Measurements from ENCODE around the gene TAS2R7.
"Not testable (repeated sequence)": the region's sequence is repeated elsewhere in the genome, so short reads cannot be mapped to it uniquely, and the experiment has no call there.

Gene TAS2R7, protein sequence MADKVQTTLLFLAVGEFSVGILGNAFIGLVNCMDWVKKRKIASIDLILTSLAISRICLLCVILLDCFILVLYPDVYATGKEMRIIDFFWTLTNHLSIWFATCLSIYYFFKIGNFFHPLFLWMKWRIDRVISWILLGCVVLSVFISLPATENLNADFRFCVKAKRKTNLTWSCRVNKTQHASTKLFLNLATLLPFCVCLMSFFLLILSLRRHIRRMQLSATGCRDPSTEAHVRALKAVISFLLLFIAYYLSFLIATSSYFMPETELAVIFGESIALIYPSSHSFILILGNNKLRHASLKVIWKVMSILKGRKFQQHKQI

DNA sequence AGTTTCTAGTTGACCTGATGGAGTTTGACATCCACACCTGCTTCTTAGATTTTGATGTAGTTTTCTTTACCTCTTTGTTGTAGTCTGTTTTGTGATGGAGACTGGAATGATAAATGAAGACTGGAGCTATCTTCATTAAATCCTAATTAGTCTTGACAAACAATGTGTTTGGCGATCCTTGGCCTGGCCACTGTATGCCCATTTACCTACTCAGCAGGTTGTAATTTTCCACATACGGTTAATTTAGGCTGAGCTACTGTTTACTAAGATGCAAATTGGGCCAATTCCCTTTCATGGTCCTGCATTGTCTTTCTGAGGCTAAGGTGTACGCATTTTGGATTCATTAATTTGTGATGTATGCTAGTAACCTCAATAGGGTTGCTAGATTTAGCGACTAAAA is at the start of gene TAS2R7:
TAS2R7 (minus strand) TSS at position 41 of the 400 bp plus-strand sequence. CDS start 57 bp downstream, outside the sequence.
- DNase-seq = no peak

DNA sequence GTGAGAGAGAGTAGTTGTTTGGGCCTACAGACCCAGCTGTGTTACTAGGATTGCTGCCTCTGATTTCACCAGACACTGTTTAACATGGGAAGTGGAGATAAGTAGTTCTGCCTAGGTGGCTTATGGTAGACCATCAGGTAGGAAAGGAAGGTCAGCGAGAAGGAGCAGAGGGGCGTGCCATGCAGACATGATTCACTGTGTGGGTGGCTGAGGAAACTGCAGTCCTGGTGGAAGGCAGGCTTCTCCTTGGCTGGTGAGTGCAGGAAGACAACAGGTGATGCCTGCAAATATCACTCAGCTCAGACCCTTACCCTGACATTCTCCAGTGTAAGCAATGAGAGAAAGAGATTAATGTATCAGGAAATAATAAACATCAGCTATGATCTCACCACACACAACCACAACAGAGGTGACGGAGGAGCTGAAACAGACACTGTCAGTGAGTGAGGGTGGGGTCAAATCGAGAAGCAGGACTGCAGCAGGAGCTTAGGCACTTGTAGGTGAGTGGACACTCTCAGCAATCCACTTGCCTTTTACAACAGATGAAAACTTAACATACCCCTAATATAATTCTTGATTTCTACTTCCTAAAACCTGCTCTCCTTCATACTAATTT is 48.9 kb upstream of the TAS2R7 start:
- no peak for DNase-seq

DNA sequence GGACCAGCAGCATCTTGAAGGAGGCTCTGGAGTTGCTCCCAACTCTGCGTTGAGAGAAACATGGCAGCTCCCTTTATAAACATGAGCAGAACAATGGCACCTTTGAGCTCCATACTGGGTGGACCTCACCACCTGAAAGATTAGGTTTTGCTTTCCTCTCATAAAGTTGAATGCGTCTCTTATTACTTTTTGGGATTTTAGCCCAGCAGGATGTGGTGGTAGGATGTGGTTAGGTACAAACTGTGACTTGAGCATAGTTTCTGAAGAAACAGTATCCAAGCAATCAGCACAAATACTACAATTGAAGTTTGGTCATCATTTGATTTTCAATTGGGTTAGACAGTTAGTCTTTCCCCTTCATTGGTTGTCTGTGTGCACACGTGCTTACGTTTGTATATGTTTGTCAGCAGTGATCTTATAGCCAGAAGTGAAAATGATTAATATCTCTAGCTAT is 47.0 kb upstream of the TAS2R7 start, which contains the start of gene PRR4:
PRR4 (minus strand) TSS at position 51 of the 454 bp plus-strand sequence; CDS start at position 13, 38 bp downstream.
- DNase-seq = no peak

DNA sequence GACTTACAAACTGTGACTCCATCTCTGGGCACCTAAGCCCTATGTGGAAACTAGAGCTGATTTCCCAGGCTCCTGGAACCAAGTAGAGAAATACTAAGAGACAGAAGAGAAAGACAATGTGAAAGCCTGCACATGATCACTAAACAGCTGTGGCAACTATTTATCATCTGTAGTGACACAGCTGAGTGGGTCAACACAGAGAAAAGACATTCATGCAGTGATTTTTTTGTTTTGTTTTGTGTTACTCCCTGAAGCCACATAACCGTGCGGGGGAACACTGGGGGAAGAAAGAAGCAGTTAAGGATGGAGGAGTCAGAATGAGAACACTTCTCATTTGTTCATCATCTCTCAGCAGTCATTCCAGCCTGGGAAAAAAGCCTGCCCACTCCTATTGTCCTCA is 45.3 kb upstream of the TAS2R7 start:
- DNase-seq = no peak

DNA sequence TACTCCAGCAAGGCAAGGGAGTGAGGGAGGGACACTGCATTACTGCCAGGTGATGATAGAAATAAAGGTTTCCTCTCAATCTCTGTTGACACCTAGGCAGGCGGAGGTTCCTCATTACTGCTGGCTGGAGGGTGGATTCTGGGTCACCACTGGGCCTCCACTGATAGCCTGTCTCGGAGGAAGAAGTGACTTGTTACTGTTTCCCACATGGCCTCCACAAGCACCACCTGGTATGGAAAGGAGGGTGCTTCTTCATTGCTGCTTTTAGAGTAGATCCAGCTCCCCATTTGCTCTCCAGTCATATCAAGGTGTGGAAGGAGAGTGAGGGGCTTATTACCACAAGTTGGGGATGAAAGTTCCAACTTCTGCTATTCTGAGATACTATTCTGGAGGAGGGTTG is 40.4 kb upstream of the TAS2R7 start:
- no peak for DNase-seq

DNA sequence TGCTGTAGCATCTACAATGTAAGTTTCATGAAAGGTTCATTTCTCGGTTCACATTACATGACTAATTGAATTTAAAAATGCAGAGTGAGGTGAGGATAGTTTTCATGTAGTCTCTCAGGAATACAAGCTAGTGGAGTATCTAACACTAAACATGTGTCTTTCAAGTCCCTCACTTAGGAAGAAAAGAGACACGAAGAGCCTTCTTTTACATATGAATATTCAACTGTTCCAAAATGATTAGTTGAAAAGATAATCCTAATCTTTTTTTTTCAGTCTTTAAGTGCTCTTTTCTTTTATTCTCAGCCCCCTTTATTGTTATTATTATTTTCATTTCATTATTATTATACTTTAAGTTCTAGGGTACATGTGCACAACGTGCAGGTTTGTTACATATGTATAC is 36.0 kb upstream of the TAS2R7 start:
- DNase-seq = no peak

DNA sequence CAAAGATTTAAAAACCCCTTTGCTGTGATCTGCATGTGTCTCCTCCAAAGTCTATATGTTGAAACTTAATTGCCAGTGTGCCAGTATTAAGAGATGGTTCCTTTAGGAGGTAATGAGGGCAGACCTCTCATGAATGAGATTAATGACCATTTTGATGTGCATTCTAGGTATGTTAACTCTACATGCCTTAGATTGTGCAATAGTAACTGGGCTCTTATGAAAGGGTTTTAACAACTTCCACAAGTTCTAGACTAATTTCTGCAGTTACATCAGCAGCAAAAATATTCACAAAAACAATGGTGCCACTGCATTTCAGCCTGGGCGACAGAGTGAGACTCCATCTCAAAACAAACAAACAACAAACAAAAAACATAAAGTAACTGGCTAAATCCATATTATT is 27.6 kb upstream of the TAS2R7 start:
- DNase-seq = peak; percentile 39

DNA sequence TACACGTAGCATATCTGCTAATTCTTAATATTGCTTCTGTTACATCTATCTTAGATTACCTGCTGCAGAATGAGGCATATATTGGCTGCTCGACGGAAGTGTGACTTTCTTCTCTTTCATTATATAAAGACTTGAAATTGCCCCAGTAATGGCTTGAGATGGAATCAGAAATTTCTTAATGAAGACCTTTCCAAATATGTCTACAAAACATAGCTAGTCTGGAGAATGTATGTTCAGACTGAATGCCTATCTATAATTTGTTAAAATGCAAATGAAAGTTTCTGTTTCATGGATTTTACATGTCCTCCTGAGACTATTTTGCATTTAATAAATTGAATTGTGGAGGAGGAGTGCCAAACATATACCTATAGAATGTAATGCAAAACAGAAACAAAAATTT is 23.8 kb upstream of the TAS2R7 start, which contains the start of gene TAS2R10:
TAS2R10 (minus strand) TSS at position 101 of the 400 bp plus-strand sequence; CDS start at position 12, 89 bp downstream.
- no peak for DNase-seq

DNA sequence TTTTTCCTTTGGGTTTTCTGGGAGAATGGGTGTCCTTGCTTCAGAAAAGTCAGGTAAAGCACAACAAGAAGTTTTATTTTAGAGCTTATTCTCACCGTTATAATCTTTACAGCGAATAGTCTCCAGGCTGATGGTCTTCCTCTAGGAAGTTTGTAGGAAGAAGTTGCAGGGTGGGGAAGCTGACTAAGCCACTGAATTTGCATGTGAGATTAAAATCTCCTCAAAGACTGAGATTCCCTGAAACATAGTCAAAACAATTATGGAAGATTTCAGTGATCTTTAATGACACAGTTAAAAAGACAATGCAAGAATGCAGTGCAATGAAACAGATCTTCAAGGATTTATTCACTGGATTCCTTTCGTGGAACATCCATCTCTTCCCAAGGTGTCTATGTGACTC is 22.5 kb upstream of the TAS2R7 start:
- DNase-seq = no peak

DNA sequence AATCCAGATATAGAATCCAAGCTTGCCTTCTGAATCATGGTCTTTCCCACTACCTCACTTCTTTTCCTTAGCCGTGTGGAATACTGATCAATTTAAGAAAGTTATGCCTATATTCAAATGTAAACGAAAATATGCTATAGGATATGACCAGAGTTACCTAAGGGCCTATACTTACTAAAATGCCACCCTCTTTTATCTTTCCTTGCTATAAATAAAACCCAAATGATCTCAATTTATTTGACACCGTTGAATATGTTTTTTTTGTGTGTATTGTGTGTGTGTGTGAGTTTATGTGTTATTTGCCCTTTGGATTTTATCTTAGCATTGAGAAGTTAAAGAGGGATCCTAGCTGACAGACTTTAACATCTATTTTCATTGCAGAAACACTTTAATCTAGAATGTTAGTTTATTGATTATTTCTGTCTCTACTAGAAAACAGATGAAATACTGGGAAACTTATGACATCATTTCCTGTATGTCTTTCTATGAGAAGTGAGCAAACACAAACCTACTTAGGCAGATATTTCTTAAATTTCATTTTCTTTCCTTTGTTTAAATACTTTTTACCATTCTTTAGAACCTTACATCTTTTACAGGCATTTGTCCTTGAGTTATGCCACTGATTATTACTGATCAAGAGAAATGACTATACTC is 9.6 kb upstream of the TAS2R7 start:
- DNase-seq = no peak

DNA sequence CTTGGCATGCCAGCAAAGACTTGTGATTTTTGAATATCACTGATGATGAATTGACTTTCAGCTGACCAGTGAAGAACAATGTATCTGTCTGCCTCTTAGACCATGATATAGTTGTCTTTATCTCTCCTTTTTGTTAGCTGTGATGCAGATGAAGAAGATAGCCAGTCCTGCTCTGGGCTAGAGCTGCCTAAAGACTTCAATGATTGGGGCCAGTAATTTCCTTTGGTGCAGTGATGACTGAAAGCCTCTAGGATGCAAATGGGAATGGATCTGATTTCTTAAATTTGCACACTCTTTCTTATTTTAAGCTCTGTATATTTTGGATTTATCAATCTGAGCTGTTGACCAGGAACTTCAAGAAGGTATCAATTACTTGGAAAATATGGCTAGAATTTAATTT is 7.6 kb upstream of the TAS2R7 start, which contains the start of gene TAS2R9:
TAS2R9 (minus strand) TSS at position 101 of the 400 bp plus-strand sequence; CDS start at position 8, 93 bp downstream.
- DNase-seq = no peak

DNA sequence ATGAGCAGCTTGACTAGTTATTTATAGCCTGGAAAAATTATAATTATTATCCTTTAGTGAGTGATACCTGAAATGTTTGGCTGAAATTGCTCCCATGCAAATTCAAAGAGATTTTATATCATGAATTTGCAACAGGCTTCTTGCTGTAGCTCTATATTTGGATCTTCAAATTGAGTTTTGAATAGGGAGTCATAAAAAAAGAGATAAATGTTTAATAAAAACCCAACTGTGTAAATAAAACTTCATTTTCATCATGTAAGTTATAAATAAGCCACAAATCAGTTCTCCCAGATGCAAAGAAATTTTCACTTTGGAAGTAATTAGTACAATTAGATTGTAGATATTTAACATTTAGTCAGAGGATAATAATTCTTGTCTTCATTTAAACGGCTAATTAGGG is 4.8 kb upstream of the TAS2R7 start, which contains the start of gene TAS2R8:
TAS2R8 (minus strand) TSS at position 101 of the 400 bp plus-strand sequence. CDS start 306 bp downstream, outside the sequence.
- no peak for DNase-seq

DNA sequence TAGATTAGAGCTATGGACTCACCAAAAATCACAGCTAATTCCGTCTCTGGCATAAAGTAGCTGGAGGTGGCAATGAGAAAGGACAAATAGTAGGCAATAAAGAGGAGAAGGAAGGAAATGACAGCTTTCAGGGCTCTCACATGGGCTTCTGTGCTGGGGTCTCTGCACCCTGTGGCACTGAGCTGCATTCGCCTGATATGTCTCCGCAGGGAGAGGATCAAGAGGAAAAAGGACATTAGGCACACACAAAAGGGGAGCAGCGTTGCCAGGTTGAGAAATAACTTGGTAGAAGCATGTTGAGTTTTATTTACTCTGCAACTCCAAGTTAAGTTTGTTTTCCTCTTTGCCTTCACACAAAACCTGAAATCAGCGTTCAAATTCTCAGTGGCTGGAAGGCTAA is 686 bp downstream of the TAS2R7 start:
- DNase-seq = no peak

DNA sequence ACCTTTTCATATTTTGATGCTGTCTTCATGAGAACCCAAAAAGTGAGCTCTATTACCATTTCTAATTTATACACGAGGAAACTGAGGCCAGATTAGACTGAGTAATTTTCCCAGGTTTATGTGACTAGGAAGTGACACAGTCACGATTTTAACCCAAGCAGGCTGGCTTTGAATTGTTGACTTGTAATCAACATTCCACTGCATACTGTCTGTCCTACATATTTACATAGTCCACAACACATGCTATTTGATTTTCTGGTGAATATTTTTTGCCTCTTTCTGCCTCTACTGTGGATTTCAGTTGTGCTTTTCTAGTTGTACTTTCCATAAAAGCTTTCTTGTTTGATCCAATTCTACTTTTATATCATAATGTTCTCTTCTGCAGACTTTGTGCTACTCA is 8.2 kb downstream of the TAS2R7 start:
- no peak for DNase-seq

DNA sequence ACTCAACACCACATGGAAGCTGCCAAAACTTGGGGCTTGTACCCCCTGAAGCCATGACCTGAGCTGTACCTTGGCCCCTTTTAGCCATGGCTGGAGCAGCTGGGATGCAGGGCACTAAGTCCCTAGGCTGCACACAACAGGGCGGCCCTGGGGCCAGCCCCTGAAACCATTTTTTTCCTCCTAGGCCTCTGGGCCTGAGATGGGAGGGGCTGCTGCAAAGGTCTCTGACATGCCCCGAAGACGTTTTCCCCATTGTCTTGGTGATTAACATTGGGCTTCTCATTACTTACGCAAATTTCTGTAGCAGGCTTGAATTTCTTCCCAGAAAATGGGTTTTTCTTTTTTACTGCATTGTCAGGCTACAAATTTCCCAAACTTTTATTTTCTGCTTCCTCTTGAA is 10.7 kb downstream of the TAS2R7 start:
- DNase-seq = not testable (repeated sequence)

DNA sequence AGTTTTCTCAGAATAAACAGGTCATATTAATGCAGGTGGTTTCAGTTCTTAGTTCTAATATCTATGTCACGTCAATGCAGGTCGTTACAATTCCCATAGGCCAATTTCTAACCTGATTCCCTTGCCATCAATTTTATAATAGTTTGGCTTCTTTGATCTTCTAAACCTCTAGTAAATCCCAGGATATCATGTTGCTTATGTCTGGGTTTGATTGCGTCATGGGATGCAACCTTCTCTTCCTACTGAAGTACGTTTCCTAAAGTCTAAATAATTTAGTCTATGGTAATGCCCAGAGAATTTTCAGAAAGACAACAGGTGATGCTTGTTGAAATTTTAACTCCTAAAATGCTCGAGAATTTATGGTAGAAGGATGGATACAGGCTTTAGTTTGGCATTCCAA is 19.2 kb downstream of the TAS2R7 start:
- no peak for DNase-seq

DNA sequence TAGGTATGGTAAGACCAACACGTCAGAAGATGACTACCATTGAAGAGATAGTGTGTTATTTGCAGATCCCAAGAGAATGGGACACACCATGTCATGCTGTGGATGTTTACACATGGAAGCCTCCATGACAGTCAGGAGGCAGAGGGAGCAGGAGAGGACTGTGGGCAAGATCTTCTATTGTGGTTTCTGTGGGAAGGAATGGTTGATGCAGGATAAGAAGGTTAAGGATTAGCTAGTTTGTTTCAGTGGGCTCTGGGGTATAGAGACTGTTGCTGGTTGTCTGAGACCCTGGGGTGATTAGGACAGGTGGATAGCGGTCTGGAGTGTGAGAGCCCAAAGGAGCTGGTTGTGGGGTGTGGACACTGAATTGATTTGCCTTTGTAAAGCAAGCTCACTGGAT is 23.3 kb downstream of the TAS2R7 start:
- DNase-seq = no peak

DNA sequence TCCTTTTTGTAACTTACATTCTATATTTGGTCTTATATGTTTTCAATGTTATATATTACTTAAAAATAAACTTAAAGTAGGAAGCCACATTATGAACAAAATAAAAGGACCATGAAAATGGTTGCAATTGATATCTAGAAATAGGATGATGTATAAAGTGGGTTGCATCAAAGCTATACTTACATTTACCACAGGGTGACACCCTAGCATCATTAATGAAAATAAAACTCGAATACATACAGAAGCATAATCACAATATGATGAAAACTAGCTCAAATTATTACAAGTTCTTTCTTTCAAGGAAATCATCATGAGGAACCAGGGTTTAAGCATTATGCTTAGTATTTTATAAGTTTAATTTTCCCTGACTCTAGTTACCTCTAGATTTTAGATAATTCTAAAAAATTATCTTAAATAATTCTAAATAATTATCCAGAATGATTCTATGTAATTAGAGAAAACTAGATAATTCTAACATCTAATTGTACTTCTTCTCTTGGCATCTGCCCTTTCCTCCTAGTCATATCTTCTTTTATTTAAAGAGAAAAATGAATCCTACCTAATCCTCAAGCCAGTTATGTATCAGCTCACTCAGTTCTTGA is 31.2 kb downstream of the TAS2R7 start:
- no peak for DNase-seq

DNA sequence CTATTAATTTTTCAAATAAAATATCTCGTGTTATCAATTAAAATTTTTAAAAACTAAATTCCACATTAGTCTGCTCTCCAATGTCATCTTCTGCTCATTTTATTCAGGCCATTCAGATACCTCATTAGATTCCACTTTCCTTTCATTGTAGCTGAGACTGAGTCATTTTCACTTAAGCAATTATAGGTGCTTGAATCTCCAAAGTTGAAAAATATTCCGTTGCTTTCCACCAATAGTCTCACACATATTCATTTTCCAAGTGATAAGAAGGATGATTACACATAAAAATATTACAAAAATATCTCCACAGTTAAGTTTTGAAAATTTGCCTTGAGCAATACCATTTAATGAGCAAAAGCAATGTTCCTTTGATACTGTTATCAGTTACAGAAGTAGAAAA is 42.8 kb downstream of the TAS2R7 start:
- peak; percentile 62 for DNase-seq

DNA sequence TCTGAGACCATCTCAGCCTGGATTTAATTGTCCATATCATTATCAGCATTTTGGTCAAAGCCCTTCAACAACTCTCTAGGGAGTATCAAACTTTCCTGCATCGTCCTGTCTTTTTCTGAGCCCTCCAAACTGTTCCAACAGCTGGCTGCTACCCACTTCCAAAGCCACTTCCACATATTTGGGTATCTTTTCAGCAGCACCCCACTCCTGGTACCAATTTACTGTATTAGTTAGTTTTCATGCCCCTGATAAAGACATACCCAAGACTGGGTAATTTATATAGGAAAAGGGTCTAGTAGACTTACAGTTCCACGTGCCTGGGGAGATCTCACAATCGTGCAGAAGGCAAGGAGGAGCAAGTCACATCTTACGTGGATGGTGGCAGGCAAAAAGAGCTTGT is 46.2 kb downstream of the TAS2R7 start:
- no peak for DNase-seq

DNA sequence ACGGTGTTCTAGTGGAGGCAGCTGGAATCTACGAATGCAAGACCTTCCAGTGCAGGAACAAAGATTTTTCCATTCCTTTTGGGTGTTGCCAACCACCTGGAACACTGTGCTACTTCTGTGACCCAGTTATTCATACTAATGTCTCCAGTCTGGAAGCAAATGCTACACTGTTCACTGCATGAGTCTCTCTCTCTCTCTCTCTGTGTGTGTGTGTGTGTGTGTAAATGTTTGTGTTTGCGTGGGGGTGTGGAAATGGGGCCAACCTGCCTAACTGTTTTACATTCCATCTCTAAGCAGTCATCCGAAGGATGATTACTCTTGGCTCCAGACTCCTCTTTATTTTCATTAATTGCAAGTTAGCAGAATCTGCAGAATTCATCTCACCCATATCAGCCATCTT is 49.4 kb downstream of the TAS2R7 start:
- peak; percentile 74 for DNase-seq
